GM12891 (cell line): ENCODE measurements around the gene ANKRD10.

Source experiments
- POLR2A ChIP-seq: IDR thresholded peaks from 2 replicates; pipeline ENCODE4 v1.6.1; 2011; ENCODE audit warnings: low read depth, low read length, control low read depth
- POLR2AphosphoS5 ChIP-seq: IDR thresholded peaks from 2 replicates; pipeline ENCODE4 v1.6.1; 2011; ENCODE audit warnings: low read depth, low read length, control low read depth
- POU2F2 ChIP-seq: IDR thresholded peaks from 2 replicates; pipeline ENCODE4 v1.6.1; 2011; ENCODE audit warnings: low read depth, mild to moderate bottlenecking, control low read depth, low read length, moderate library complexity
- SPI1 ChIP-seq: IDR thresholded peaks from 2 replicates; pipeline ENCODE4 v1.6.1; 2011; ENCODE audit warnings: low read depth, low read length, control low read depth
- TAF1 ChIP-seq: IDR thresholded peaks from 2 replicates; pipeline ENCODE4 v1.6.1; 2011; ENCODE audit warnings: low read depth, low read length, control low read depth

- TF ChIP-seq POLR2A: peak; percentile 51; the same call in 1 of the 2 replicates
- peak; percentile 57; the same call in 1 of the 2 replicates for TF ChIP-seq POLR2AphosphoS5
- TF ChIP-seq TAF1: peak; percentile 41; the same call in 1 of the 2 replicates
- TF ChIP-seq SPI1: no peak
- TF ChIP-seq POU2F2: peak; percentile 53
Observed at GRCh38 chr13:110915057-110915873, at the start of gene ANKRD10.
